IMR-90 (cell line): ENCODE measurements around the gene HHLA2. TPM values are rescaled to one million over a fixed set of nuclear protein-coding genes. Genes with fewer than 3 reads are reported as not detected.

Experiments
- ATAC-seq: fragments of 200-7000 bp; cut with Tn5 transposase; 2 replicates; pipeline ENCODE4 v1.9.1; 2020; ENCODE audit warnings: low read depth, mild to moderate bottlenecking, moderate library complexity
- BruUV-seq: library from RNA; stranded (reverse); fragments of 400-500 nt; replicated peaks from 2 replicates; lab custom pipeline; 2021; lab: Mats Ljungman, UMichigan
- CTCF ChIA-PET: fragments of 300-600 bp; formaldehyde crosslinking; extraction: SDS; loops from one replicate; lab custom pipeline; 2021; ENCODE audit warnings: antibody characterized with exemption; lab: Yijun Ruan, JAX
- POLR2A ChIA-PET: fragments of 300-600 bp; sonication (Branson Sonifier 250); formaldehyde crosslinking; loops from one replicate; lab custom pipeline; 2022; ENCODE audit warnings: antibody characterized with exemption; ENCODE audit not compliant: unreplicated experiment; lab: Charles Lee
- DNase-seq: peaks from one replicate; pipeline ENCODE4 v3.0.0; 2013
- H2AFZ ChIP-seq: replicated peaks from 2 replicates; pipeline ENCODE3; 2013; ENCODE audit warnings: low read length, mild to moderate bottlenecking; ENCODE audit not compliant: poor library complexity
- H2AK5ac ChIP-seq: 2 replicates; pipeline ENCODE4 v1.6.1; 2013; ENCODE audit warnings: low read depth, low read length, inconsistent platforms
- H2AK9ac ChIP-seq: replicated peaks from 2 replicates; pipeline ENCODE3; 2013; ENCODE audit warnings: mild to moderate bottlenecking, low read depth, low read length, moderate library complexity; ENCODE audit not compliant: poor library complexity
- H2BK120ac ChIP-seq: 2 replicates; pipeline ENCODE4 v1.6.1; 2013; ENCODE audit warnings: low read depth, low read length, inconsistent platforms
- H2BK15ac ChIP-seq: 3 replicates; pipeline ENCODE4 v1.6.1; 2013; ENCODE audit warnings: low read depth, low read length, inconsistent platforms
- H2BK20ac ChIP-seq: 2 replicates; pipeline ENCODE4 v1.6.1; 2013; ENCODE audit warnings: low read depth, mild to moderate bottlenecking, inconsistent platforms, low read length, moderate library complexity
- H2BK5ac ChIP-seq: 2 replicates; pipeline ENCODE4 v1.6.1; 2013; ENCODE audit warnings: mild to moderate bottlenecking, low read depth, low read length, inconsistent platforms; ENCODE audit not compliant: poor library complexity, severe bottlenecking
- H3K14ac ChIP-seq: replicated peaks from 2 replicates; pipeline ENCODE4 v1.6.1; 2013; ENCODE audit warnings: low read depth, low read length, inconsistent platforms
- H3K18ac ChIP-seq: 2 replicates; pipeline ENCODE4 v1.6.1; 2013; ENCODE audit warnings: low read depth, low read length, control low read depth
- H3K23ac ChIP-seq: 2 replicates; pipeline ENCODE4 v1.6.1; 2013; ENCODE audit warnings: low read depth, low read length, inconsistent platforms
- H3K27ac ChIP-seq: 2 replicates; pipeline ENCODE4 v1.5.1; 2013; ENCODE audit warnings: mild to moderate bottlenecking, control low read depth, low read length; ENCODE audit not compliant: insufficient read depth
- H3K27me3 ChIP-seq: 2 replicates; pipeline ENCODE4 v1.6.1; 2013; ENCODE audit warnings: low read length; ENCODE audit not compliant: control insufficient read depth, insufficient read depth
- H3K36me3 ChIP-seq: 2 replicates; pipeline ENCODE4 v1.6.1; 2013; ENCODE audit warnings: low read length, mixed read lengths; ENCODE audit not compliant: control insufficient read depth, insufficient read depth
- H3K4ac ChIP-seq: 2 replicates; pipeline ENCODE4 v1.6.1; 2013; ENCODE audit warnings: low read depth, low read length, inconsistent platforms
- H3K4me1 ChIP-seq: 2 replicates; pipeline ENCODE4 v1.6.1; 2013; ENCODE audit warnings: low read length, mixed read lengths; ENCODE audit not compliant: control insufficient read depth, insufficient read depth
- H3K4me2 ChIP-seq: 2 replicates; pipeline ENCODE4 v1.6.1; 2013; ENCODE audit warnings: low read depth, mild to moderate bottlenecking, control low read depth, low read length, moderate library complexity
- H3K4me3 ChIP-seq: 2 replicates; pipeline ENCODE4 v1.5.1; 2013; ENCODE audit warnings: low read depth, mild to moderate bottlenecking, control low read depth, low read length, moderate library complexity; ENCODE audit not compliant: insufficient read depth
- H3K56ac ChIP-seq: 2 replicates; pipeline ENCODE4 v1.6.1; 2013; ENCODE audit warnings: low read length, inconsistent platforms; ENCODE audit not compliant: insufficient read depth; ENCODE audit errors: extremely low read depth
- H3K79me1 ChIP-seq, 2 experiments: 2 replicates each; pipeline ENCODE4 v1.6.1; 2013; ENCODE audit warnings: low read length in 2 of 2, inconsistent platforms in 1 of 2, low read depth in 1 of 2
- H3K9ac ChIP-seq: 2 replicates; pipeline ENCODE4 v1.6.1; 2013; ENCODE audit warnings: low read depth, low read length, control low read depth
- H3K9me1 ChIP-seq: 2 replicates; pipeline ENCODE4 v1.6.1; 2013; ENCODE audit warnings: low read length, inconsistent platforms; ENCODE audit not compliant: insufficient read depth
- H3K9me3 ChIP-seq: 2 replicates; pipeline ENCODE4 v1.6.1; 2013; ENCODE audit warnings: low read length; ENCODE audit not compliant: control insufficient read depth, insufficient read depth
- H4K20me1 ChIP-seq: 2 replicates; pipeline ENCODE4 v1.6.1; 2013; ENCODE audit warnings: low read length, inconsistent platforms; ENCODE audit not compliant: insufficient read depth
- H4K5ac ChIP-seq: 2 replicates; pipeline ENCODE4 v1.6.1; 2013; ENCODE audit warnings: mild to moderate bottlenecking, low read depth, low read length, control low read depth
- H4K8ac ChIP-seq, 2 experiments: 2 replicates each; pipeline ENCODE4 v1.6.1; 2013; ENCODE audit warnings: low read depth in 2 of 2, low read length in 2 of 2, control low read depth in 1 of 2, inconsistent platforms in 1 of 2
- H4K91ac ChIP-seq: 2 replicates; pipeline ENCODE4 v1.6.1; 2013; ENCODE audit warnings: low read depth, low read length, inconsistent platforms; ENCODE audit not compliant: insufficient read depth
- BHLHE40 ChIP-seq: fragments of 150-350 bp; IDR thresholded peaks from 2 replicates; pipeline ENCODE4 v1.6.1; 2016; ENCODE audit warnings: mild to moderate bottlenecking, low read depth, low read length
- CEBPB ChIP-seq: IDR thresholded peaks from 2 replicates; pipeline ENCODE4 v1.6.1; 2012; ENCODE audit warnings: low read depth, low read length, improper control_type of control experiment
- CHD1 ChIP-seq: IDR thresholded peaks from 2 replicates; pipeline ENCODE4 v1.6.1; 2012; ENCODE audit warnings: low read depth, low read length, improper control_type of control experiment
- CTCF ChIP-seq: conservative IDR thresholded peaks from 2 replicates; pipeline ENCODE4 v1.5.1; 2012; ENCODE audit warnings: mild to moderate bottlenecking, low read depth, low read length, improper control_type of control experiment
- ELK1 ChIP-seq: fragments of 150-350 bp; IDR thresholded peaks from 2 replicates; pipeline ENCODE4 v1.6.1; 2016; ENCODE audit warnings: low read depth, mild to moderate bottlenecking, low read length, moderate library complexity, borderline replicate concordance
- MAFK ChIP-seq: IDR thresholded peaks from 2 replicates; pipeline ENCODE4 v1.6.1; 2012; ENCODE audit warnings: low read depth, low read length, improper control_type of control experiment
- MAZ ChIP-seq: IDR thresholded peaks from 2 replicates; pipeline ENCODE4 v1.6.1; 2012; ENCODE audit warnings: low read depth, mild to moderate bottlenecking, low read length, improper control_type of control experiment, moderate library complexity, borderline replicate concordance
- MXI1 ChIP-seq: IDR thresholded peaks from 2 replicates; pipeline ENCODE4 v1.6.1; 2012; ENCODE audit warnings: low read depth, mild to moderate bottlenecking, low read length, moderate library complexity, borderline replicate concordance
- NFE2L2 ChIP-seq: fragments of 150-350 bp; IDR thresholded peaks from 2 replicates; pipeline ENCODE4 v1.6.1; 2016; ENCODE audit warnings: low read depth, mild to moderate bottlenecking, low read length
- POLR2A ChIP-seq: IDR thresholded peaks from 2 replicates; pipeline ENCODE4 v1.6.1; 2012; ENCODE audit warnings: mild to moderate bottlenecking, low read depth, low read length
- RAD21 ChIP-seq: IDR thresholded peaks from 2 replicates; pipeline ENCODE4 v1.6.1; 2012; ENCODE audit warnings: low read length, improper control_type of control experiment
- USF2 ChIP-seq: fragments of 150-350 bp; IDR thresholded peaks from 2 replicates; pipeline ENCODE4 v1.6.1; 2017; ENCODE audit warnings: mild to moderate bottlenecking, antibody characterized with exemption, low read length, low read depth
- WGBS, 2 experiments: methylation state at CpG; one replicate each; pipeline versions ENCODE4 v1.1.5 to v1.1.7; 2013; ENCODE audit warnings: missing lambda C conversion rate in 2 of 2; ENCODE audit not compliant: insufficient read length in 1 of 2; ENCODE audit errors: extremely low coverage in 2 of 2; 5-methylcytosine and 5-hydroxymethylcytosine counted together
- dilution Hi-C: fragments of 300-500 bp; cut with HindIII; formaldehyde crosslinking; loops from one replicate; pipeline ENCODE4 v1.14.3; 2018; ENCODE audit warnings: low sequenced_read_pairs; ENCODE audit not compliant: unreplicated experiment
- in situ Hi-C: fragments of 300-500 bp; cut with MboI; formaldehyde crosslinking; loops from 3 replicates; pipeline ENCODE4 v1.14.3; 2019; ENCODE audit warnings: low sequenced_read_pairs, inconsistent platforms, mixed read lengths
- intact Hi-C: fragments of 100-400 bp; cut with micrococcal nuclease; formaldehyde crosslinking; loops from 2 replicates; pipeline ENCODE4 v1.10.0; 2022
- polyA plus RNA-seq, 3 experiments: library from polyadenylated mRNA; depleted of rRNA; stranded (reverse); fragments of >200 nt; gene quantifications; 2 replicates each; pipeline ENCODE4 v1.2.3, GENCODE V29; 2012; ENCODE audit warnings: low replicate concordance in 1 of 3
- total RNA-seq: library from RNA; depleted of rRNA; stranded (reverse); fragments of >200 nt; gene quantifications from 2 replicates; pipeline ENCODE4 v1.2.3, GENCODE V29; 2012

The HHLA2 gene
- total and polyA plus RNA-seq, 2 of the 4 experiments (the other 2 are of a cell fraction): not detected

- DNase-seq (no peak), ATAC-seq (no peak)
- no peak overlapping the region for H3K27ac ChIP-seq
- H2AK5ac ChIP-seq: no peak overlapping the region
- ChIA-PET POLR2A (no interaction called here), CTCF (no interaction called here)
- H2BK5ac ChIP-seq: no peak overlapping the region
- no peaks in the 10 kb centered on the region for H3K4me1 ChIP-seq
- no peak overlapping the region for H3K23ac ChIP-seq
- no peak overlapping the region for H4K91ac ChIP-seq
- H4K20me1 ChIP-seq: no peaks in the 10 kb centered on the region
- H4K8ac ChIP-seq: no peak overlapping the region
- BruUV-seq: no TSS peak
- no peak overlapping the region for H3K14ac ChIP-seq
- H3K27me3 ChIP-seq: peaks cover 8% of the 10 kb centered on the region
- H4K5ac ChIP-seq: no peak overlapping the region
- no peaks in the 10 kb centered on the region for H3K9me3 ChIP-seq
- no peaks in the 10 kb centered on the region; the same call in 1 of the 2 replicates for H3K9me1 ChIP-seq
- H3K79me1 ChIP-seq: no peaks in the 10 kb centered on the region
- H2AK9ac ChIP-seq: no peak overlapping the region
- dilution Hi-C loops (no loop called here), in situ Hi-C loops (no loop called here), intact Hi-C loops (no loop called here)
- no peak overlapping the region for H2BK20ac ChIP-seq
- H3K18ac ChIP-seq: no peak overlapping the region
- H3K9ac ChIP-seq: no peak overlapping the region
- no peaks in the 10 kb centered on the region for H3K36me3 ChIP-seq
- no peak overlapping the region for H2BK120ac ChIP-seq
- H3K4ac ChIP-seq: no peak overlapping the region
- H2BK15ac ChIP-seq: no peak overlapping the region
- no peak overlapping the region for H2AFZ ChIP-seq
- H3K4me3 ChIP-seq: no peak overlapping the region
- H3K56ac ChIP-seq: no peak overlapping the region
- WGBS, 2 experiments: no CpG with 5 or more reads among the region's 1 CpG
- TF ChIP-seq RAD21 (no peak), MXI1 (no peak), POLR2A (no peak), BHLHE40 (no peak), ELK1 (no peak), NFE2L2 (peak; percentile 64), CEBPB (no peak), CHD1 (no peak), USF2 (no peak), CTCF (no peak), MAFK (peak; percentile 66), MAZ (no peak)
- no peak overlapping the region for H3K4me2 ChIP-seq
Observed at GRCh38 chr3:108387063-108387462, 90.7 kb downstream of the HHLA2 start.
